ENCODE data around the gene OGFOD2.

Gene OGFOD2

DNA sequence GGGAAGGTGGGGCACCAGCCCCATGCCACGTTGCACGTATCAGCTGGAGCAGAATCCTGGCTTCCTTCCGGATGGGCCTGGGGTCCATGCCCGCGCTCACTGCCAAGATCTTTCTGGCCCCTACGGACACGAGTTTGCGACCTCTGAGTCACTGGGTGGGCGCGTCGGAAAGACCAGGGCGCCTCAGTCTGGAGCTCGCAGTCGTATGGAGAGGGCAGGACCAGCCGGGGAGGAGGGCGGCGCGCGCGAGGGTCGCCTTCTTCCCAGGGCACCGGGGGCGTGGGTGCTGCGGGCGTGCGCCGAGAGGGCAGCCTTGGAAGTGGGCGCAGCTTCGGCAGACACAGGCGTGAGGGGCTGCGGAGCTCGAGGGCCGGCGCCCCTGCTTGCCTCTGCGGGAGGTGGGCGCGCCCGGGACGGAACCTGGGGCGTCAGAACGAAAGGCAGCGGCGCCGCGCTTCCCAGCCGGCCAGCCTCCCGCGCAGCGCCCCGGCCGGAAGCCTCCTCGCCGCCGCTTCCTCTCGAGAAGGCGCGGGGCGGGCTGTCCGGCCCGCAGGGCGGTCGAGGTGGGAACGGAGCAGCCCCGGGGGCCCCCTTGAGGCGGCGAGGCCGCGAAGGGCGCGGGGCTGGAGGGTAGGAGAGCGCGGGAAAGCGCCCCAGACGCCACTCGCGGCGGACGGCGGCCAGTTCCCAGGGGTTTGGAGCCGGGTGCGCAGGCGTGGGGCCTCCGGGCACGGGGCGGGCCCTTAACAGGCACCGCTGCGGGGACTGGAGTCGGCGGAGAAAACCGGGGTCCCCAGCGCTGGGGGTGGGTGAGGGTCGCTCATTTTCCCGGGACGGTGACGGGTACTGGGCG lies 5.4 kb downstream of the OGFOD2 start, which contains the start of gene ARL6IP4:
TSS of gene ARL6IP4 (plus strand) at position 499 of the 853 bp plus-strand sequence. CDS start 459 bp downstream, outside the sequence.
- H3K4me3 ChIP-seq (ENCODE audit: low read depth, low read length), result peak within 1 kb of the TSS; percentile 87
- TF ChIP-seq, protein P1, sequence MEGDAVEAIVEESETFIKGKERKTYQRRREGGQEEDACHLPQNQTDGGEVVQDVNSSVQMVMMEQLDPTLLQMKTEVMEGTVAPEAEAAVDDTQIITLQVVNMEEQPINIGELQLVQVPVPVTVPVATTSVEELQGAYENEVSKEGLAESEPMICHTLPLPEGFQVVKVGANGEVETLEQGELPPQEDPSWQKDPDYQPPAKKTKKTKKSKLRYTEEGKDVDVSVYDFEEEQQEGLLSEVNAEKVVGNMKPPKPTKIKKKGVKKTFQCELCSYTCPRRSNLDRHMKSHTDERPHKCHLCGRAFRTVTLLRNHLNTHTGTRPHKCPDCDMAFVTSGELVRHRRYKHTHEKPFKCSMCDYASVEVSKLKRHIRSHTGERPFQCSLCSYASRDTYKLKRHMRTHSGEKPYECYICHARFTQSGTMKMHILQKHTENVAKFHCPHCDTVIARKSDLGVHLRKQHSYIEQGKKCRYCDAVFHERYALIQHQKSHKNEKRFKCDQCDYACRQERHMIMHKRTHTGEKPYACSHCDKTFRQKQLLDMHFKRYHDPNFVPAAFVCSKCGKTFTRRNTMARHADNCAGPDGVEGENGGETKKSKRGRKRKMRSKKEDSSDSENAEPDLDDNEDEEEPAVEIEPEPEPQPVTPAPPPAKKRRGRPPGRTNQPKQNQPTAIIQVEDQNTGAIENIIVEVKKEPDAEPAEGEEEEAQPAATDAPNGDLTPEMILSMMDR (IDR thresholded peaks at IDR 0.05; ENCODE audit: insufficient read depth, low read length, missing control alignments), result no peak
- CTCF ChIA-PET, result interaction anchor here (3.9 kb wide), 1 partner anchor 258 kb away, joined by 27 read pairs; no protein-coding TSS in a partner anchor
- no peak for DNase-seq (ENCODE audit: low read depth, low spot score)
- POLR2A ChIA-PET, result interaction anchor here (0.6 to 2.0 kb wide), 6 partner anchors 9 to 252 kb away, joined by 3 to 11 read pairs (median 4); partner anchors contain the start of genes ABCB9, MPHOSPH9 and MTRFR

DNA sequence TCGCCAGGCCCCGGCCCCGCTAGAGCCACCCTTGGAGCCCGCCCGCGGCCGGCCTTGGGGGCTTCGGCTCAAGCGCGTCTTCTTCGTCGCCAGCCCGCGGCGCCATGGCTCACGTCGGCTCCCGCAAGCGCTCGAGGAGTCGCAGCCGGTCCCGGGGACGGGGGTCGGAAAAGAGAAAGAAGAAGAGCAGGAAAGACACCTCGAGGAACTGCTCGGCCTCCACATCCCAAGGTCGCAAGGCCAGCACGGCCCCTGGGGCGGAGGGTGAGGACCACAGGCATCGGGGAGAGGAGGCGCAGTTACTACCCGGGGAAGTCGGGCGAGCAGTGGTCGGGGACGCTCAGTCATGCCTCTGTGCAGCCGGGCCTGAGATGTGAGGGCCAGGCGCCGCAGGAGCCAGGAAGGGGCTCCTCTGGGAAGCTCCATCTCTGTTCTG lies 6.0 kb downstream of the OGFOD2 start:
- ChIA-PET CTCF (interaction anchor here (0.8 to 3.9 kb wide), 4 partner anchors 9 to 257 kb away, joined by 3 to 27 read pairs (median 4); no protein-coding TSS in a partner anchor), POLR2A (interaction anchor here (0.7 to 2.0 kb wide), 2 partner anchors 134 to 252 kb away, joined by 3 to 11 read pairs; partner anchors contain the start of genes MPHOSPH9 and MTRFR)
- peak overlapping the region; percentile 87 for H3K4me3 ChIP-seq (ENCODE audit: low read depth, low read length)
- no peak for DNase-seq (ENCODE audit: low read depth, low spot score)
- TF ChIP-seq, protein P1 (IDR thresholded peaks at IDR 0.05; ENCODE audit: insufficient read depth, low read length, missing control alignments), result no peak

- CTCF ChIA-PET, result interaction anchor here (0.8 to 3.9 kb wide), 5 partner anchors 8 to 257 kb away, joined by 3 to 27 read pairs (median 3); no protein-coding TSS in a partner anchor
- TF ChIP-seq, protein P1 (IDR thresholded peaks at IDR 0.05; ENCODE audit: insufficient read depth, low read length, missing control alignments), result no peak
- H3K4me3 ChIP-seq (ENCODE audit: low read depth, low read length), result peak overlapping the region; percentile 87
- POLR2A ChIA-PET, result interaction anchor here (0.7 to 2.0 kb wide), 3 partner anchors 133 to 251 kb away, joined by 3 to 11 read pairs (median 3); partner anchors contain the start of genes MPHOSPH9 and MTRFR
- DNase-seq (ENCODE audit: low read depth, low spot score), result no peak
Measured at GRCh38 chr12:122981587-122982476, 6.8 kb downstream of the OGFOD2 start.

- ChIA-PET POLR2A (interaction anchor here (2.0 kb wide), 1 partner anchor 250 kb away, joined by 11 read pairs; the partner anchor contains the start of genes MPHOSPH9 and MTRFR), CTCF (interaction anchor here (1.5 to 3.9 kb wide), 2 partner anchors 60 to 256 kb away, joined by 3 to 27 read pairs; no protein-coding TSS in a partner anchor)
- peak overlapping the region; percentile 87 for H3K4me3 ChIP-seq (ENCODE audit: low read depth, low read length)
- TF ChIP-seq, protein P1 (IDR thresholded peaks at IDR 0.05; ENCODE audit: insufficient read depth, low read length, missing control alignments), result no peak
- no peak for DNase-seq (ENCODE audit: low read depth, low spot score)
Measured at GRCh38 chr12:122982477-122982815, 7.4 kb downstream of the OGFOD2 start.

DNA sequence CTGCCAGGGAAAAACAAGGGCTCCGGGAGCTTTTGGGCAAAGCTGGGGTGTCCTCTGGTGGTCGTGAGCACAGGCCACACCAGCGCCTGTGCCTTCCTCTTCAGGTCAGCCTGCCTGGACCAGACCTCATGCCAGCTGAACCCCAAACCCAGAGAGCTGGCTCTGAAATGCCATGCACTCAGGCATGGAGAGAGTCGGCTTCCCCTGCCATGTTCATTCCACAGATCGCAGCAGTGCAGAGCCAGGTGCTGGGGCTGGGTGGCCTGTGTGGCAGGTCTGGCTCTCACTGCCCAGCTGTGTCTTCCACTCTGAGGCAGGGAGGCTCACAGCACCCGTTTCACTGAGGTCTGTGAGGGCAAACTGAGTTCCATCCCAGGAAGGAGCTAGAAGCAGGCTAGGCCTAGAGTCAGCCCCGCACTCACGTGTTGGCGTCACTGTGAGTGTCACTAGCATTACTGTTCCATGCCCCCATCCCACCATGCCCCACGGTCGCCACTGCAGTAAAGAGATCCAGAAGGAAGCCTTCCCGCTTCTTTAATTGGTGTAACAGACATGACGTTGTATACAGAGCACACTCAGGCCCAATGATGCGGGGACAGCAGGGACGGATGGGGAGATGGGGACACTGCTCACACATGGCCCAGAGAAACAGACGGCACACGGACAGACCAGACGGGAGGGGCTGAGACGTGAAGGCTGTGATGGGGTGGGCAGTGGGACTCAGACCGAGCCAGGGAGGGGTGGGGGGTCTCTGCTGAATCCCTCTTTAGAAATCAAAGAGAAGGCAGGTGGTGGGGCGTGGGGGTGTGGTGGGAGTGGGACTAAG lies 8.1 kb downstream of the OGFOD2 start:
- CTCF ChIA-PET, result interaction anchor here (1.5 to 3.9 kb wide), 3 partner anchors 59 to 255 kb away, joined by 3 to 27 read pairs (median 3); no protein-coding TSS in a partner anchor
- TF ChIP-seq, protein P1 (IDR thresholded peaks at IDR 0.05; ENCODE audit: insufficient read depth, low read length, missing control alignments), result no peak
- POLR2A ChIA-PET, result interaction anchor here (1.4 to 1.5 kb wide), 2 partner anchors 8 to 250 kb away, joined by 3 to 6 read pairs; partner anchors contain the start of genes MPHOSPH9, MTRFR and OGFOD2
- peak overlapping the region; percentile 8; the same call in 1 of the 2 replicates for H3K4me3 ChIP-seq (ENCODE audit: low read depth, low read length)
- DNase-seq (ENCODE audit: low read depth, low spot score), result no peak
